DMS 273 treated with DMSO at 0.1 percent for 48 hours (cell line): ENCODE results near the gene HMGCL.
"Not testable (repeated sequence)": the region's sequence is repeated elsewhere in the genome, so short reads cannot be mapped to it uniquely, and the experiment has no call there.

Source experiments
- DNase-seq: peaks from one replicate; lab custom pipeline; 2025; lab: John Stamatoyannopoulos, UW

The HMGCL gene

DNA sequence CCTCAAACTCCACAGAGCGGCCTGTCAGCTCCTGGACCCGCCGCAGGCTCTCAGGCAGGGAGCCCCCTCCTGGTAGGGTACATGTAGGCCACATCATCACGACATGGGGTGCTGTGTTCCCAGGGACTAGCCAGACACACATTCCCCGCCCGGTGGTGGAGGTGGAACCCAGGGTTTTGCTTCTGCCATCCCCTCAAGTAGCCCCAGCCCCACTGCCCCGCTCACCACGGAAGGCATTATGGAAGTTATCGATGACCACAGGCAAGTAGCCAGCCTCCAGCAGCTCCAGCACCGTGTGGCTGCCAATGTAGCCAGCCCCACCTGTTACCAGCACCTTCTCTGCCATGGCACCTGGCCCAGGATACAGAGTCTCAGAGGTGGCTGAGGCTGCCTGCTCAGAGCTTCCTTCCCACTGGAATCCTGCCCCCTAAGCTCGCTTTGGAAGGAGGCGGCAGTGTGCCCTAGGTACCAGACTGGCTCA, 26.5 kb downstream of the HMGCL start:
- DNase-seq = no peak

DNA sequence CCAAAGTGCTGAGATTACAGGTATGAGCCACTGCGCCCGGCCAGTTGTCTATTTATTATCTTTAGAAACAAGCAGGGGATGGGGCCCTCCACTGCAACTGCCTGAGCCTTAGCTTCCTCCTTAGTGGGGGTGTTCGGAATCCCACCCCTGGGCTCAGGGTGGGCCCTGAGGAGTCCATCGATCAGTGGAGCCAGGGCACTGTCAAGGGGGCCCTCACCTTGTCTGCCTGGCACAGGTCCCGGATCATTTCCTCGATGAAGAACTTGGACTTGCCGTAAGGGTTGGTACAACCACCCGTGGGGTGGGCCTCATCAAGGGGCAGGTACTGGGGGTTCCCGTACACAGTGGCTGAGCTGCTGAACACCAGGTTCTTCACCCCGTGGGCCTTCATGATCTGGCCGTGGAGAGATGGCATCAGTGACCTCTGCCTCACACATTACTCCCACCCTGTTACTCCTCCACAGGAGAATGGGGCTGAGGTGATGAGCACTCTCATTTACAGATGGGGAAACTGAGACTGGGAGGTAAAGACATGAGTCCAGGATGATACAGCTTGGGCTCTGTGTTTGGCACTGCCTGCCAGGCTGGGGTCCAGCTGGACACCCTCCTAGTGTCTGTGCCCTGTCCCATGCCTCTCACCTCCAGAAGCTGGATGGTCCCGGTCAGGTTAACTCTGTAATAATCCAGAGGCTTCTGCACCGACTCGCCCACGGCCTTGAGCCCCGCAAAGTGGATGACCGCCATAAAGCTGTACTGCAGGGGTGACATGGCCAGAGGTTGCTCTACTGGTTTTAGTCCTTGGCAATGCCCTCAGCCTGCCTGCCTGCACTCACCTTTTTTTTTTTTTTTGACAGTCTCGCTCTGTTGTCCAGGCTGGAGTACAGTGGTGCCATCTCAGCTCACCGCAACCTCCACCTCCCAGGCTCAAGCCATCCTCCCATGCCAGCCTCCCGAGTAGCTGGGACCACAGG, 27.5 kb downstream of the HMGCL start:
- no peak for DNase-seq

DNA sequence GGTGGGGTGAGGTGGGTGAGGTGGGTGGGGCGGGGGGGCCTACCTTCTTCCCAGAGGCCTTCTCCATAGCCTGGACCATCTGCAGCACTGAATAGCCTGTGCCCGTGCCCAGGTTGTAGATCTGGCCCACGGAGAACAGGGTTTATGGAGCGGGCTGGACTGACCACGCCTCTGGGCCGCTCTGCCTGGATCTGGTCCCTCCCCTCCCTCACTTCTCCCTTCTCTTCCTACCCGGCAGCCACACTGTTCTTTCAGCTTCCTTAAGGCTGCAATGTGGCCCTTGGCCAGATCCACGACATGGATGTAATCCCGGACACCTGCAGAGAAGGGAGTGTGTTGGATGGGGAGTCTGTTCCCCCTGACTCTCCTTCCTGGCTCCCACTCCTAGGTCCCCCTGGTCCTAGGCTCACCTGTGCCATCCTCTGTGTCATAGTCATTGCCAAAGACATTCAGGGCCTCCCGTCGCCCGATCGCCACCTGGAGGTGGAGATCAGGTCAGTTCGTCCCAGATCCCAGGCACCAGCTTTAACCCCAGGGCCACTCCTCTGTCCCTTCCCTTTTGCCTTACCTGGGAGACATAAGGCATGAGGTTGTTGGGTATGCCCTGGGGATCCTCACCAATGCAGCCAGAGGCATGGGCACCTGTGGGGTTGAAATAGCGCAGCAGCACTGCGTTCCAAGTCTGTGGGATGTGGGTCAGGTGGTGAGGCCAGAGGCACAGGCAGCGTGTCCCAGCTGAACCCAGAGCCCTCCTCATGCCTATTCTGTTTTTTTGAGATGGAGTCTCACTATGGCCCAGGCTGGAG, 28.6 kb downstream of the HMGCL start:
- no peak for DNase-seq

DNA sequence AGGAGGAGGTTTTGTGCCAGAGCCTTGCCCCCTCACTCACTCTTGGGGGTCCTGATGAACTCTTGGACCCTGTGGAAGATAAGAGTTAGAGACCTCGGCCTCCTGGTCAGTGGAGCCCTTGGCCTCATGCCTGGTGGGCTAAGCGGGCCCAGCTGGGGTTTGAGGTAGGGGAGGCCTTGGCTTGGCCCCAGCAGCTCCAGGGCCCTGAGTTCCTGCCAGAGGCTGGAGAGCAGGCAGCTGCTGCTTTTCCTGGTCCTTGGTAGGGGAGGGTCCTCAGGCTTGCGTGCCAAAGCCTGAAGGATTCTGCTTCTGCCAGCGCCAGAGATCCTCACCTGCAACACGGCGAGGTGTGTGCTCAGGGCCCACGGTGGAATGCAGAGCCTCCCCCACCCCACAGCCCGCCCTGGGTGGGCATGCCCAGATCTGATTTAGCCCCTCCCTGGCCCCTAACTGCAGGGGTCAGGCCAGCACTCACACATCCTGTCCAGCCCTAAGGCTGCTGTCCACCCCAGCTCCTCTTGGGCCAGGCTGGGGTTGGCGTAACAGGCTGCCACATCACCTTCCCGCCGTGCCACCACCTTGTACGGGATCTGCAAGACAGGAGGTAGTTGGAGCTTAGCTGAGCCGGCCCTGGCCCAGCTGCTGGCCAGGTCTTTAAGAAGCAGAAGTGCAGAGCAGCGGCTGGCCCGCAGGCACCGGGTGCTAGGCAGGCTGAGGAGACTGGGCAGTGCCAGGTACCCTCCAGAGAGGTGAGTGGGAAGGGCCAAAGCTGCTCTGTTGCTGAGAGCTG, 29.4 kb downstream of the HMGCL start:
- no peak for DNase-seq

DNA sequence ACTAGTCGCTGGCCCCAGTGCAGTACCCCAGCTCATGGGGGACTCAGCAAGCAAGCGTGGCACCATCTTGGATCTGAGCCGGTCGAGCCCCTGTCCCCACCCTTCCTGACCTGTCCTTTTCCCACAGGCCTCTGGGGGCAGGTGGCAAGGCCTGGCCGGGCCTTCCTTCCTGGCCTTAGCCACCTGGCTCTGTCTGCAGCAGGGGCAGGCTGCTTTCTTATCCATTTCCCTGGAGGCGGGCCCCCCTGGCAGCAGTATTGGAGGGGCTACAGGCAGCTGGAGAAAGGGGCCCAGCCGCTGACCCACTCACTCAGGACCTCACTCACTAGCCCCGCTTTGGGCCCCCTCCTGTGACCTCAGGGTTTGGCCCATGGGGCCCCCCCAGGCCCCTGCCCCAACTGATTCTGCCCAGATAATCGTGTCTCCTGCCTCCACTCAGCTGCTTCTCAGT, 30.5 kb downstream of the HMGCL start:
- DNase-seq = not testable (repeated sequence)

DNA sequence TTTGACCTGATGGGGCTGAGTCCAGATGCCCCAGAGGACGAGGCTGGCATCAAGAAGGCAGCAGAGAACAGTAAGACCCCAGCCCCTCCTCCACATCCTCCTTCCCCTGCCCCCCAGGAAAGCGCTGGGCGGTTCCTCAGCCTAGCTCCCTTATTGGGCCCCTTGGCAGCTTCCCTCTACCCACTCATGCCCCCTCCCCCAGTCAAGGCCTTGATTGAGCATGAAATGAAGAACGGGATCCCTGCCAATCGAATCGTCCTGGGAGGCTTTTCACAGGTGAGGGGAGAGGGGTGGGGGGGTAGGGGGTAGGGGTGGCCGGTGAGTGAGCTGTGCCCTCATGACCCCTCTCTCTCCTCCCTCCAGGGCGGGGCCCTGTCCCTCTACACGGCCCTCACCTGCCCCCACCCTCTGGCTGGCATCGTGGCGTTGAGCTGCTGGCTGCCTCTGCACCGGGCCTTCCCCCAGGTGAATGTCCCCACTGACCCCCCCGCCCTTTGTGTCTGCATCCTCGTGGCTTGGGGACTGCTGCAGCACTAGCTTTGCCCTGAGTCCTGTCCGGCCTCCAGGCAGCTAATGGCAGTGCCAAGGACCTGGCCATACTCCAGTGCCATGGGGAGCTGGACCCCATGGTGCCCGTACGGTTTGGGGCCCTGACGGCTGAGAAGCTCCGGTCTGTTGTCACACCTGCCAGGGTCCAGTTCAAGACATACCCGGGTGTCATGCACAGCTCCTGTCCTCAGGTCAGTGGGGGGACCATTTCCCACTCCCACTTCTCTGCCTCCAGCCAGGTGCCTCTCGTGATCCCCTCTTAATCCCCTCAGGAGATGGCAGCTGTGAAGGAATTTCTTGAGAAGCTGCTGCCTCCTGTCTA, 31.1 kb downstream of the HMGCL start:
- no peak for DNase-seq

DNA sequence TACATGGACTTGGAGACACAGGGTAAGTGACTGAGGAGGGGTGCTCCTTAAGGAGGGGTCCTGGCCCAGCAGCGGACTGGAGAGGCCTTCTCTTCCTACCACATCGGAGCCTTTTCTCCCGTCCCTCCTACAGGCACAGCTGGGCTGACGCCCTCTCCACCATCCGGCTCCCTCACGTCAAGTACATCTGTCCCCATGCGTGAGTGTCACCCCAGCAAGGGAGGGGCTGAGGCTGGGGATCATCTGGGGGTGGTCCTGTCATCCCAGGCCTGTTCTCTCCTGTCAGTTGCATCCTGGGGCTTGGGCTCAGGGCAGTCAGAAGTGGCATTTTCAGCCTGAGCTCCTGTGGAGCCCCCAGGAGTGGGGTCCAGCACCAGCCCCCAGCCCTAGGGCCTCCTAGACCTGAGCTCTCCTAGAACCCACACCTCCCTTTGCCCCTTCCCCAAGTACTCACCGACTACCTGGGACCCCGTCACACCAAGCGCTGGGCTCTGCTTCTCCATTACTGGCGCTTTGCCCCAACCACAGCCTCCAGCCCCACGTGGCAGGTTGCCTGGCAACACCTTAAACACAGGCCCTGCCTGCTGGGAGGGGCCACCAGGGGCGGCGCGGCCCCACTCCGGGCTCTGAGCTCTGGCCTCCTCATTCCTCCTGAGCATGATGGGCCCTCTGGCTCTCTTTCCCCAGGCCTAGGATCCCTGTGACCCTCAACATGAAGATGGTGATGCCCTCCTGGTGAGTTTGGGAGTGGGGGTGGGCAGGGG, 32.0 kb downstream of the HMGCL start:
- no peak for DNase-seq

DNA sequence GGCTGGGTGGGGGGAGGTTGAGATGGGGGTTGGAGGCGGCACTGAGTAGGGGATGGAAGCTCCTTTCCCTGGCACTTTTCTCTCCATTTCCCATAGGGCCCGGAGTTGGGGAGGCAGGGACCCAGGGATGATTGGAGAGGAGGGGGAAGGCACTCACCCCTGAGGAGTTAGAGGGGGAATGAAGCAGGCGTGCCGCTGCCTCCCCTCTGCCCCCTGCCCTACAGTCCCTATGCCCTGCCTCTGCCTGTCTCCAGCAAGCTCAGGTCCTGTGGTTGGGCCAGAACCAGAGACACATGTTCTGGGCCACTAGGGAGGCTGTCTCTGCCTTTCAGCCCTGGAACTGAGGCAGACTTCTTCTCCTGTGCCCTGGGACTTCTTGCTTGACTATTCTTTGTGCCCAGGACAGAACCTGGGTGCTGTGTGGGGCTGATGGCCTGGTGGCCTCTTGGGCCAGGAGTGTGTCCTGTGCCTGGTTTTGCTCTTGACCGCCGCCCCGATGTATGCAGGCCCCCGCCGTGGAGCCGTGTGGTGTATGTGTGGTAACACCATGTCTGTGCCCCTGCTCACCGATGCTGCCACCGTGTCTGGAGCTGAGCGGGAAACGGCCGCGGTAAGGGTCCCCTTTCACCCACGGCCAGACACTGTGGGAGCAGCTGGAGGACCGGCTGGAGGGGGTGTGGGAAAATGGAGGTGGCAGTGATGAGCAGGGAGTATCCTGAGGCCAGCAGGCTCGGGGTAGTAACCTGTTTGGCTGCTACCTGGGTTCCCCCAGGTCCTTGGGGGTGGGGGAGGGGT, 32.9 kb downstream of the HMGCL start:
- DNase-seq = no peak

DNA sequence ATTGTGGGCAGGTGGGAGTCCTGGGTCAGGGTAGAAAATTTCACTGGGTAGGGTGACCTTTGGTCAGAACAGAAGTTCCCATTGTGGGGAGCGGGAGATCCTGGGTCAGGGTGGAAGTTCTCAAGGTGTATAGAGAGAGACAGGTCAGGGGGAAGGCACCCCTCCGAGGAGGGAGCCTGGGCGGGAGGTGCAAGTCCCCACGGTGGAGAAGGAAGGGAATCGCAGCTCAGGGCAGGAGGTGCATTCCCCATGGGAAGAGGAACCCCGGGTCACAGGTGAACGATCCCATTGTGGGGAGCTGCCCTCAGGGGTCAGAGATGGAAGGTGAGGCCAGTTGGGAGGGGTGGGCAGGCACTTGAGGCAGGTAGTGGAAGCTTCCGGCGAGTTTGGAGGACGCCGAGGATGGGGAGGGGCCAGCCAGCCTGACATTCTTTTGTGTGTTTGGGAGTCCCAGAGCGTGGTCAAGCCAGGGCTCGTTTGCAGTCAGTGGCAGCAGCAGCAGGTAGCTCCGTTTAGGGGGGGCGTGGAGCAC, 33.6 kb downstream of the HMGCL start:
- no peak for DNase-seq

DNA sequence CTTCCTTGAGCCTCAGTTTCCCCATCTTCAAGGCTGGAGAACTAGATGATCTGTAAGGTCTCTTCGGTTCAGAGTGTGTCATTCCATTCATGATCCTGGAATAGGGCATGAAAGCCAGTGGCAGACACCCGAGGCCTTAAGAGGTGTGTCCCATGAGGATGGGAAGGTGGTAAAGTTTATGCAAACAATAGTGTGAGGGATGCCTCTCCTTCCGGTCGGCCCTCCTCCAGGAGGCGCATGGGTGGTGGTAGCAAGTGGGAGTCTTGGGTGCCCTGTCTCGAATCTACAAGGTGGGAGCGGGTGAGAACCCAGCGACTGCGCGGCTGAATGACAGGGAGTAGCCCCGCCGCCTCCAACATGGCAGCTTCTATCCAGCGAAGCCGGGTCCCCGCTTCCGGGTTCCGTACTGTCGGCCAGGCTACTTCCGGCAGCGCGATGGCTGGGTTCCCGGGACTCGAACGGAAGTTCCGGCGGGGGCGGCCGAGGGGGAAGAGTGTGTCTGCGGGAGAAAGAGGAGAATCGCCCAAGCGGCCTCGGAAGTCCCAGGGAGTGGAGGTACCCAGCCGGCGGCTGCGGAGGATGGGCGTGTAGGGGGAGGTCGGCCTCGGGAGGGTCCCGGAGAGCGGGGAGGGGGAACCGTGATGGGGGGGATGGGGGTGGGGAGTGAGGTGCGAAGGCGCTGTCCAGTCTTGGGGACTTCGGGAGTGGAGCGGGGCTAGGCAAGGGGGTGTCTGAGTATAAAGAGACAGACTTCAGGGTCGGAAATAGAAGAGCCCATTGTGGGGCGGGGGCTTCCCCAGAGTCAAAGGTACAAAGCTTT, 34.3 kb downstream of the HMGCL start, which contains the start of gene LYPLA2:
Gene LYPLA2, plus strand, starts transcription at position 450 of the 820 bp plus-strand sequence. CDS start 1,538 bp downstream, outside the sequence.
- DNase-seq = peak; percentile 58

DNA sequence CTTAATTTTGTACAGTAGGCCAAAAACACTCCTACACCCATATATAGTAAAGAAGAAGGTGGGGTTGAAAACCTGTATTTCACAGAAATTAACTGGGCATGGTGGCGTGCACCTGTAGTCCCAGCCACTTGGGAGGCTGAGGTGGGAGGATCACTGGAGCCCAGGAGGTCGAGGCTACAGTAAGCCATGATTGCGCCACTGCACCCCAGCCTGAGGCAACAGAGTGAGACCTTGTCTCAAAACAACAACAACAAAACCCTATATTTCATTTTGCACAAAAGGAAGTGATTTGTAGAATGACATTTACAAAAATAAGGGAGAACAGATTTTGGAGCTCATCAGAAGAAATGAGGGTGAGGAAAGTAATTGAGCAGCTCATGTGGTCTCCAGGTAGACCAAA, 36.5 kb downstream of the HMGCL start:
- DNase-seq = no peak

DNA sequence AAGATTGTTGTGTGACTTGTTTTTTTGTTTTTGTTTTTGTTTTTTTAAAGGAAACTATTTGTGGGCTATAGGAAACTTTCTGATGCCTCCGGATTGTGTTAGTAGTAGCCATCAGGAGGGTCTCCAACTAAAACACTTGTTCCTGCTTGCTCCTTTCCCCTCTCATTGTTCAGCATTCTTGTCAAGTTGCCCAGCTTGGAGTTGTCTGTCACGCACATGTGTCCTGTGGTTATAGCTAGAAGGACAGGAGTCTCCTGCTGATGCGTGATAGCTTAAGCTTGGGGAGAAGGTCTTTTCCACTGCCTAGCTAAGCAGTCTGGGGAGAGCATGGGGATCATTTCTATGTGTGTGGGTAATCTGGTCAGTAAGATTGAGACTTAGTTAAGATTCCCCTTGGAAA, 37.5 kb downstream of the HMGCL start:
- no peak for DNase-seq

DNA sequence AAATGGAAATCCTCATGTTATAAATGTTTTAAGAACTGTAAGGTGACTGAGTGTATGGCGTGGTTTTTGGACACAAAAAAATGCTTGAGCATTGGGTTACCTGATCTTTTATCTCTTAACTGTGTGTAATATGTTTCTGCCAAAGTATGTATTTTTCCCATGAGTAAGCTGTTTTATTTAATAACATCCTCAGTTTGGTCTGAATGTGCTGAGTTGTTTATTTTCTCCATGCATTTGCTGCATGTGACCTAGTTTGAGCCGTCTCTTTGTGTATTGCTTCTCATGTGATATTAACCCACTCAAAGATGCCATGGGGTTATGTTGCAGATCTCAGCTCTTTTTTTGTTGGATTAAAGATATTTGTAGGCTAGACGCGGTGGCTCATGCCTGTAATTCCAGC, 40.4 kb downstream of the HMGCL start:
- no peak for DNase-seq

DNA sequence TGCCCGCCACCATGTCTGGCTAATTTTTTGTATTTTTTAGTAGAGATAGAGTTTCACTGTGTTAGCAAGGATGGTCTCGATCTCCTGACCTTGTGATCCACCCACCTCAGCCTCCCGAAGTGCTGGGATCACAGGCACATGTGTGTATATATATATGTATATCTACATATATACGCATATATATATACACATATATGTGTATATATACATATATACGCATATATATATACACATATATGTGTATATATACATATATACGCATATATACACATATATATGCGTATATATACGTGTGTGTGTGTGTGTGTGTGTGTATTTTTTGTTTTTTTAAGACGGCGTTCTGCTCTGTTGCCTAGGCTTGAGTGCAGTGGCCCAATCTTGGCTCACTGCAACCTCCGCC, 42.1 kb downstream of the HMGCL start:
- not testable (repeated sequence) for DNase-seq

DNA sequence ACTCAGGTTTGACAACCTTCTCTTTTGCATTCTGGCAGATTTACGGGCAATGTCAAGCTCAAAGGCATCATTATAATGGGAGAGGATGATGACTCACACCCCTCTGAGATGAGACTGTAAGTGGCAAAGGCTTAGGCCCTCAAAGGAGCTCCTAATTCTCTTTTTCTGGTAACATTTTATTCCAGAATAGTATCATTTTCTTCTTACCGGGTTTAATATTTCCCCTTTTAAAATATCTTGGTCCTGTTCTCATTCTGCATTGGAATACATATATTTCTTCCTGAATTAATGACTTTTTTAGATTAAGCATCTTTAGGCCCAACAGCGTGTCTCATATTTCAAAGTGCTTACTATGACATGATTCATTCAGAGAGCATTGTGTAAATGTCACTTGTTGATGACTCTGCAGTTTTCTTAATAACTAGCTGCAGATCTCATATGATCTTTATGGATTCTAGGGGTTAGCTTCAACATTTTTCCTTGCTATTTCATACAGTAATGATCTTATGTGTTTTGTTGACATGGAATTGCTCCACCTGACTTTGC, 45.3 kb downstream of the HMGCL start:
- DNase-seq = no peak

DNA sequence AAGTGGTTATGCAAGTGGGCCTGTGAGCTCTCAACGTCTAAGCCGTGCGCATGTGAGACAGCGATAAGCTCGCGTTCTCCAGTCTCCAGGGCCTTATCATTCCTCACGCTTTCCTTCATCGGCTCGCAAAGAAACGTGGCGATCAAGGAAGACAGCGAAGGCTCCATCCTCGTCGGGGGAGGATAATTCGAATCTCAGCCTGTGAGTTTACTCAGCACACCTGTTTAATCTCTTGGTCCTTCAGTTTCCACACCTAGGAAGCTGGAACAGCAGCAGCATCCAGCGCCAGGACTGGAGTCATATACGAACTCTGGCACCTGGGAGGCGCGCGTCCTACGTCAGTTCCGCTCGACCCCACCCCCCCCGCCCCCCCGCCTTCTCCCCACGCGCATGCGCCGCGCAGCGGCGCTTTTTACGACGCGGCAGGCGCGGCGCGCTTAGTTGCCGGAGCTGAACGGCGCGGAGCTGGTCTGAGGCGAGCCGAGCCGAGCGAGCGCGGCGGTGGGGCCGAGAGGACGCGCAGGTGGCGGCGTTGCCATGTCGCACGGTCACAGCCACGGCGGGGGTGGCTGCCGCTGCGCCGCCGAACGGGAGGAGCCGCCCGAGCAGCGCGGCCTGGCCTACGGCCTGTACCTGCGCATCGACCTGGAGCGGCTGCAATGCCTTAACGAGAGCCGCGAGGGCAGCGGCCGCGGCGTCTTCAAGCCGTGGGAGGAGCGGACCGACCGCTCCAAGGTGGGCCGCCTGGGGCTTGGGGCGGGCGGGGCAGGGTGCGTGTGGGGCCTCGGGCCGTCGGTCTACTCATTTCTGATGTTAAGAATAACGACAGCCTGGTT, 47.0 kb downstream of the HMGCL start, which contains the start of gene PITHD1:
Gene PITHD1, plus strand, starts transcription at position 440 of the 836 bp plus-strand sequence. Its CDS starts 98 bp downstream, at position 538.
- DNase-seq = peak; percentile 61

DNA sequence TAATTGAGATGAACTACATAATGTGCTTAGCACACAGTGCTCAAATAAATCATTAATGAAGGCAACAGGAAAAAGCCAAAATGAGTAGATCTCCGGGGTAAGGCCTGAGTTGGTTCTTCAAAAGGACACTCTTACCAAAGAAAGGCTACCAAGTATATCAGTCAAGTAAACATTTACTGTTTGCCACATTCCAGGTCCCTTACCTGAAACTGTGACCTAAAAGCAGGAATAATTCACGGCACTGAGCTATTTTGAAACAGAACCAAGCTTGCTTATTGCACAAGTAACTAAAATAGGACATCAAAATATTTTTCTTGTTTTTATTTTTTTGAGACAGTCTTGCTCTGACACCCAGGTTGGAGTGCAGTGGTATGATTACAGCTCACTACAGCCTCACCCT, 49.0 kb downstream of the HMGCL start:
- DNase-seq = no peak
